ENCODE data around the gene FOXQ1.
A peak's percentile ranks its signal among the peaks of the same experiment; 100 is the strongest.

Gene FOXQ1, protein sequence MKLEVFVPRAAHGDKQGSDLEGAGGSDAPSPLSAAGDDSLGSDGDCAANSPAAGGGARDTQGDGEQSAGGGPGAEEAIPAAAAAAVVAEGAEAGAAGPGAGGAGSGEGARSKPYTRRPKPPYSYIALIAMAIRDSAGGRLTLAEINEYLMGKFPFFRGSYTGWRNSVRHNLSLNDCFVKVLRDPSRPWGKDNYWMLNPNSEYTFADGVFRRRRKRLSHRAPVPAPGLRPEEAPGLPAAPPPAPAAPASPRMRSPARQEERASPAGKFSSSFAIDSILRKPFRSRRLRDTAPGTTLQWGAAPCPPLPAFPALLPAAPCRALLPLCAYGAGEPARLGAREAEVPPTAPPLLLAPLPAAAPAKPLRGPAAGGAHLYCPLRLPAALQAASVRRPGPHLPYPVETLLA

DNA sequence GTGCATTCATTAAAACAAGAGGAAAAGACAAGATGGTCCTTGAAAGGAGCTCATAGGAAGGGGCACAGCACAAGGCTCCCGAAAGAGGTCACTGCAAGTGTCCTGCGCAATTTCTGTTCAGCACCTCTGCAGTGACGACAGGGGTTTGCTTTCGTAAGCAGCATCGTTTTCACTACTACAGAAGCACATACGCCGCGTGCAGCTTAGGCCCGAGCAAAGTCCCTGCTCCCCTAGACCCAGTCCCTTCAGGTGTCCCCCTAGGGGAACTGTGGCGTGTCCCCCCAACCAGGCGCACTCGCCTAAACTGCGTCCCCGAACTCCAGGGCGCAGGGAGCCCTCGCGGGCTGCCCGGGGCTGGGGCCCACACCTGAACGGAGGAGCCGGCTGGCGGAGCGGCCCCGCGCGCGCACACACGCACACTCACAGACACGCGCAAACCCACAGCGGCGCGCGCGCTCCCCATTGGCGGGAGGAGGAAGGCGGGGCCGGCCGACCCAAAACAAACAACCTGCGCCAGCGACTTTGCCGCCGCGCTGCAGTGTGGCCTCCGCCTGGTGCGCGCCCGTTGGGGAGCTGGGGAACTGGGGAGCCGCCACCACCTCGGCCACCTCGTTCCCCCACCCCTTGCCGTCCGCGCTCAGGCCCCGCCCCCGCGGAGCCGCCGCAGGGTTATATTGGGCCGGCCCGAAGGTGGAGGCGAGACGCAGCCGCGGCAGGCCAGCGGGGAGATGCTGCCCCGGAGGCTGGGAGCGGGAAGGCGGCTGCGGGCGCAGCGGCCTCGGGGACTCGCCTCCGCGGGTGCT is at the start of gene FOXQ1:
Gene FOXQ1 (plus strand): TSS at position 699 of the 803 bp plus-strand sequence. CDS start 607 bp downstream, outside the sequence.
- peak within 1 kb of the TSS; percentile 72 for H3K4me2 ChIP-seq (ENCODE audit: low read length)
- no peaks in the 10 kb centered on the region for H3K4me1 ChIP-seq
- H2AFZ ChIP-seq: peak within 1 kb of the TSS; percentile 53
- H3K27me3 ChIP-seq (ENCODE audit: control insufficient read depth, insufficient read depth, low read length): peaks cover 10% of the 10 kb centered on the region
- TF ChIP-seq, protein P1, sequence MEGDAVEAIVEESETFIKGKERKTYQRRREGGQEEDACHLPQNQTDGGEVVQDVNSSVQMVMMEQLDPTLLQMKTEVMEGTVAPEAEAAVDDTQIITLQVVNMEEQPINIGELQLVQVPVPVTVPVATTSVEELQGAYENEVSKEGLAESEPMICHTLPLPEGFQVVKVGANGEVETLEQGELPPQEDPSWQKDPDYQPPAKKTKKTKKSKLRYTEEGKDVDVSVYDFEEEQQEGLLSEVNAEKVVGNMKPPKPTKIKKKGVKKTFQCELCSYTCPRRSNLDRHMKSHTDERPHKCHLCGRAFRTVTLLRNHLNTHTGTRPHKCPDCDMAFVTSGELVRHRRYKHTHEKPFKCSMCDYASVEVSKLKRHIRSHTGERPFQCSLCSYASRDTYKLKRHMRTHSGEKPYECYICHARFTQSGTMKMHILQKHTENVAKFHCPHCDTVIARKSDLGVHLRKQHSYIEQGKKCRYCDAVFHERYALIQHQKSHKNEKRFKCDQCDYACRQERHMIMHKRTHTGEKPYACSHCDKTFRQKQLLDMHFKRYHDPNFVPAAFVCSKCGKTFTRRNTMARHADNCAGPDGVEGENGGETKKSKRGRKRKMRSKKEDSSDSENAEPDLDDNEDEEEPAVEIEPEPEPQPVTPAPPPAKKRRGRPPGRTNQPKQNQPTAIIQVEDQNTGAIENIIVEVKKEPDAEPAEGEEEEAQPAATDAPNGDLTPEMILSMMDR (IDR thresholded peaks at IDR 0.05): no peak
- no peak within 1 kb of the TSS for H3K27ac ChIP-seq
- H3K9ac ChIP-seq: no peak within 1 kb of the TSS
- H3K9me3 ChIP-seq (ENCODE audit: control insufficient read depth, low read length): no peaks in the 10 kb centered on the region
- no peaks in the 10 kb centered on the region for H3K79me2 ChIP-seq
- H3K36me3 ChIP-seq (ENCODE audit: control insufficient read depth, insufficient read depth, low read length): no peaks in the 10 kb centered on the region
- H3K4me3 ChIP-seq (ENCODE audit: low read depth, low read length): peak within 1 kb of the TSS; percentile 52

DNA sequence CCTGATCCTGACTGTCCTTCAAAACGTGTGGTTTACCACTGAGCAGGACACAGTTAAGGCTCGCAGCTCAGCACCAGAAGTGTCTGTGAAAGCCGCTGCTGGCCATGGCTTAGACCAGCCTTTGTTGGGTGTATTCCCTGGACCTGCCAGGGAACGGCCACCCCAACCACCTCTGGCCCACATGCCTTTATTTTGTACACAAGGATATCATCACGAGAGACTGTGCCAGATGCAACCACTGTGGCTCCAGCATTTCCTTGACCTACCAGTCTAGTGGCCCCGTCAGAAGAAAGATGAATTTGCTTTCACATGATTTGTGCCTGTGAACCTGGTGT is 49.2 kb upstream of the FOXQ1 start:
- Histone ChIP-seq H3K4me3 (ENCODE audit: low read depth, low read length) (no peak overlapping the region), H3K27me3 (ENCODE audit: control insufficient read depth, insufficient read depth, low read length) (no peaks in the 10 kb centered on the region), H3K4me2 (ENCODE audit: low read length) (no peak overlapping the region), H3K36me3 (ENCODE audit: control insufficient read depth, insufficient read depth, low read length) (no peaks in the 10 kb centered on the region), H3K27ac (no peak overlapping the region), H3K4me1 (no peaks in the 10 kb centered on the region), H3K79me2 (no peaks in the 10 kb centered on the region), H2AFZ (no peak overlapping the region), H3K9ac (no peak overlapping the region), H3K9me3 (ENCODE audit: control insufficient read depth, low read length) (no peaks in the 10 kb centered on the region)
- TF ChIP-seq, protein P1 (IDR thresholded peaks at IDR 0.05): no peak

DNA sequence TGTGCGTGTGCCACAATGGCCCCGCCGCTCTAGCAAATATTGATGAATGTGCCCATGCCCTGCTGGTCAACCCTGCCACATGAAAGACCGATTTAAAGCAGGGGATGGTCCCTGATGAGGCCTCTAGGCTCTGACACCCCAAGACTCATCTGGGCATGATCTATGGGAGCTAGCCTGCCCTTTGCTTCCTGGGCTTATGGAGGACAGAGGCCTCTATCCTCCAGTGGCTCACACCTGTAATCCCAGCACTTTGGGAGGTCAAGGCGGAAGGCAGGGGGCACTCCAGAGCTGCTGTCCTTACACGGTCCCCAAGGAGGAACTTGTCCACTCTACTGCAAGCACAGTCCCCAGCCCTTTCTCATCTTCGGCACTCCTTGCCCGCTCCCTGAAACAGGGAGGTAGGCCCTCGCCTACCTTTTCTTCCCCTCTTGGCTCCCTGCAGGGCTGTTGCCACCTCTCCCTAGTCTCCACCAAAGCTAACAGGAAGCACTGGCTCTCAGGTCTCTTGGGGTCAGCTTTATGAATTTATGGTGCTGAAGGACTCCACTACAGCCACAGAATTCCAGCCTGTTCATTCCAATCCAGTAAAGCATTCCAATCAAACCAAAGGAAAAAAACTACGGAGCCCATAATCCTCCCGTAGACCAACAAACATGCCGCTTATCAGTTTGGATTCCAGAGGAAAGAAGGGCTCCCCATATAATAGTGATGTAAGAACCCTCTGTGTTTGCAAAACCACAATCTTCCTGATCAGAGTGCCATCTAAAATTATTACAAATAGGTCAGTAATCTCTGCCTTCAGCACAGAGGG is 48.7 kb upstream of the FOXQ1 start:
- Histone ChIP-seq H3K27ac (no peak overlapping the region), H3K27me3 (ENCODE audit: control insufficient read depth, insufficient read depth, low read length) (no peaks in the 10 kb centered on the region), H2AFZ (no peak overlapping the region), H3K36me3 (ENCODE audit: control insufficient read depth, insufficient read depth, low read length) (no peaks in the 10 kb centered on the region), H3K4me2 (ENCODE audit: low read length) (no peak overlapping the region), H3K4me3 (ENCODE audit: low read depth, low read length) (no peak overlapping the region), H3K9ac (no peak overlapping the region), H3K4me1 (no peaks in the 10 kb centered on the region), H3K9me3 (ENCODE audit: control insufficient read depth, low read length) (no peaks in the 10 kb centered on the region), H3K79me2 (no peaks in the 10 kb centered on the region)
- TF ChIP-seq, protein P1 (IDR thresholded peaks at IDR 0.05): no peak

DNA sequence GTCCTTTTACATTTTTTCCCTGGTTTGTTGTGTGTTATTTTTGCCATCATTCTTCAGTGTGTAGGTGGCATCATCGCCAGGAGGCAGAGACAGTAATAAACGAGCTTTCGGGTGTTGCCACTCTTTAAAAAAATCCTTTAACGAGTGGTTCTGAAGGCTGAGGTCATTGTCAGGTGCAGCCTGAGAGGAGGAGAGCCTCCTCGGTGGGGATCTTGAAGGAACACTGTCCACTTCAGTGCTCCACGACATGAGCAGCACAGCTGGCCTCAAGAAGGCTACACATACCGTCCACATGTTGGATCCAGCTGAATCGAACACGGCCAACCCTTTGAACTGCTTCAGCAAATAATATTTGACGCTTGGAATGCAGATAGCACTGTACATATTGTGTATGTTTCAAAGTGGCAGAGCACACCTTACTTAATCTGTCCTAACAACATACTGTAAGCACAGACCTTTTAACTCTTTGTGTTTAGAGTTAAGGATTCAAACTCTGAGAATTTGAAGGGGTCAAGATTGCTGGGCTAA is 48.0 kb upstream of the FOXQ1 start:
- Histone ChIP-seq H3K9me3 (ENCODE audit: control insufficient read depth, low read length) (no peaks in the 10 kb centered on the region), H2AFZ (no peak overlapping the region), H3K79me2 (no peaks in the 10 kb centered on the region), H3K4me1 (no peaks in the 10 kb centered on the region), H3K4me2 (ENCODE audit: low read length) (no peak overlapping the region), H3K27me3 (ENCODE audit: control insufficient read depth, insufficient read depth, low read length) (no peaks in the 10 kb centered on the region), H3K9ac (no peak overlapping the region), H3K27ac (no peak overlapping the region), H3K4me3 (ENCODE audit: low read depth, low read length) (no peak overlapping the region), H3K36me3 (ENCODE audit: control insufficient read depth, insufficient read depth, low read length) (no peaks in the 10 kb centered on the region)
- TF ChIP-seq, protein P1 (IDR thresholded peaks at IDR 0.05): no peak

All from parathyroid adenoma (tissue), 2 donors.